RWPE1 (cell line): ENCODE results near the gene ASCL3.
"Not testable (repeated sequence)": the region's sequence is repeated elsewhere in the genome, so short reads cannot be mapped to it uniquely, and the experiment has no call there.

Experiments used
- CTCF ChIA-PET: fragments of 350-600 bp; sonication (Branson Sonifier 250); formaldehyde crosslinking; extraction: SDS; loops from one replicate; lab custom pipeline; 2021; lab: Yijun Ruan, JAX
- POLR2A ChIA-PET: fragments of 400-600 bp; formaldehyde crosslinking; extraction: SDS; loops from one replicate; lab custom pipeline; 2020; ENCODE audit warnings: antibody characterized with exemption; ENCODE audit not compliant: low non-redundant PET; lab: Yijun Ruan, JAX
- DNase-seq: peaks from one replicate; pipeline ENCODE4 v3.0.0; 2012; ENCODE audit warnings: low spot score
- H3K27ac ChIP-seq: fragments of 450-650 bp; 2 replicates; pipeline ENCODE4 v1.5.1; 2017
- TF ChIP-seq, protein P1 (sequence below): fragments of 450-650 bp; conservative IDR thresholded peaks from 2 replicates; pipeline ENCODE4 v1.5.1; 2017; ENCODE audit warnings: low read depth, mild to moderate bottlenecking

Gene ASCL3

DNA sequence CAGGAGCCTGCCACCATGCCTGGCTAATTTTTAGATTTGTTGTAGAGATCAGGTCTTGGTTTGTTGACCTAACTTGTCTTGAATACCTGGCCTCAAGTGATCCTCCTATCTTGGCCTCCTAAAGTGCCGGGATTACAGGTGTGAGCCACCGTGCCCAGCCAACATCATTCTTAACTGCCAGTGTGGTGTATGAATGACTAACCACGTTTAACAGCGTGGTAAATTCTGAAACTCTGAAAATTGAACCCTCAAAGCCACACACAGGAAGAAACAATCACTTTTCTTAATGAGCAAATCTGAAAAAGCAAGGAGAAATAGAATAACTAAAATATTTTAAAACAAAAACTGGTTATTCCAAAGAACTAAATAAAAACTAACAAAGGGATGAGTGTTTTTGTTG, 14.0 kb upstream of the ASCL3 start:
- CTCF ChIA-PET: no interaction called here
- POLR2A ChIA-PET: no interaction called here
- TF ChIP-seq, protein P1, sequence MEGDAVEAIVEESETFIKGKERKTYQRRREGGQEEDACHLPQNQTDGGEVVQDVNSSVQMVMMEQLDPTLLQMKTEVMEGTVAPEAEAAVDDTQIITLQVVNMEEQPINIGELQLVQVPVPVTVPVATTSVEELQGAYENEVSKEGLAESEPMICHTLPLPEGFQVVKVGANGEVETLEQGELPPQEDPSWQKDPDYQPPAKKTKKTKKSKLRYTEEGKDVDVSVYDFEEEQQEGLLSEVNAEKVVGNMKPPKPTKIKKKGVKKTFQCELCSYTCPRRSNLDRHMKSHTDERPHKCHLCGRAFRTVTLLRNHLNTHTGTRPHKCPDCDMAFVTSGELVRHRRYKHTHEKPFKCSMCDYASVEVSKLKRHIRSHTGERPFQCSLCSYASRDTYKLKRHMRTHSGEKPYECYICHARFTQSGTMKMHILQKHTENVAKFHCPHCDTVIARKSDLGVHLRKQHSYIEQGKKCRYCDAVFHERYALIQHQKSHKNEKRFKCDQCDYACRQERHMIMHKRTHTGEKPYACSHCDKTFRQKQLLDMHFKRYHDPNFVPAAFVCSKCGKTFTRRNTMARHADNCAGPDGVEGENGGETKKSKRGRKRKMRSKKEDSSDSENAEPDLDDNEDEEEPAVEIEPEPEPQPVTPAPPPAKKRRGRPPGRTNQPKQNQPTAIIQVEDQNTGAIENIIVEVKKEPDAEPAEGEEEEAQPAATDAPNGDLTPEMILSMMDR: no peak
- no peak for DNase-seq
- no peak overlapping the region for H3K27ac ChIP-seq

DNA sequence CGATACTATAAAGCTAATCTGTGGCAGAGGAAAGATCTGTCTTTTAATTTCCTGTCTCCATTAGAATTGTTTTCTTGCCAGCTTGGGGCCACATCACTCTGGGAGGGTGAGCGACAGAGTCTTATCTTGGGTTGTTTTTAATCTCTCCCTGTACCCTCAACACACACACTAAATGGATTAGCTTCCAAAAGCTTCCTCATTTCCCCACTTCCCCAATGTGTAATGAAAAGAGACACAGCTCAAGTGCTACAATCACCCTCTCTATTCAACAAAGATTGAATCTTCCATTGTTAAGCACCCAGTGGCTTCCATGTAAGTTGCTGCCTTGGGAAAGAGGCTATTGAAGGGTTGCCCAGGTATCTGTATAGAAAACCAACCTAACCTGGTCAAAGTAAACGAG, 6.1 kb upstream of the ASCL3 start:
- CTCF ChIA-PET: interaction anchor here (0.6 kb wide), 1 partner anchor 392 kb away, joined by 4 read pairs; no protein-coding TSS in a partner anchor

DNA sequence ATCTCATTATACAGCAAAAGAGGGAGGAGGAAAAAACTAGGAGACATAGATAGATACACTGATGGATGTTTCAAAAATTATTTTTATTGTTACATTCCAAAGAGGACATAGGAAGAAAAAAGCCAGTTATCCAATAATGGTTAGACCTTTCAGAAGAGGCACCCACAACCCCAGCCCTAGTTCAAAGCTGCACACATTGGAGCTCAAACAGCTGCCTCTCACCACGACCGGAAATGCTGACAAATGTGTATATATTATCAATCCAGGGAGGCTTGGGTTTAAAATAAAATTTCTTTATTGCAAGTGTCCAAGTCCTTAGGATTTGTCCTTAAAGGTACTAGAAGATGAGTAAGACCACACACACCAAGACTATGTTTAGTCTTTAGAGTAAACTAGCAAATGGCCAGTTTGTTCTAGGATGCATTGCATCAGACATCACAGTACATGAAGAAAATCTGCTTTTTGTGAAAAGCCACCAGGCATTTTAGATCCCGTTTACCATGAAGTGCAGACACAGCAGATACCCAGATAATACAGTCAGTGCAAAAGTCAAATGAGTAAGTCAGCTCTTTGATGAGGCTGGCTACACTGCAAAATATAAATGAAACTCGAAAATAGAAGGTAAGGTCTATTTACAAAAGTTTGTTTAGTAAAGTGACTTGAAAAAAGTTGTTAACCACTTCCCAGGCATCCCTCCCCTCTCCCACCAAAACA, 4.6 kb upstream of the ASCL3 start:
- TF ChIP-seq, protein P1: no peak
- CTCF ChIA-PET: no interaction called here
- no peak for DNase-seq
- no peak overlapping the region for H3K27ac ChIP-seq
- POLR2A ChIA-PET: no interaction called here

More for the DNA sequence above, 6.1 kb upstream of the ASCL3 start:
- no peak for DNase-seq
- no peak overlapping the region for H3K27ac ChIP-seq
- TF ChIP-seq, protein P1: no peak
- POLR2A ChIA-PET: no interaction called here

DNA sequence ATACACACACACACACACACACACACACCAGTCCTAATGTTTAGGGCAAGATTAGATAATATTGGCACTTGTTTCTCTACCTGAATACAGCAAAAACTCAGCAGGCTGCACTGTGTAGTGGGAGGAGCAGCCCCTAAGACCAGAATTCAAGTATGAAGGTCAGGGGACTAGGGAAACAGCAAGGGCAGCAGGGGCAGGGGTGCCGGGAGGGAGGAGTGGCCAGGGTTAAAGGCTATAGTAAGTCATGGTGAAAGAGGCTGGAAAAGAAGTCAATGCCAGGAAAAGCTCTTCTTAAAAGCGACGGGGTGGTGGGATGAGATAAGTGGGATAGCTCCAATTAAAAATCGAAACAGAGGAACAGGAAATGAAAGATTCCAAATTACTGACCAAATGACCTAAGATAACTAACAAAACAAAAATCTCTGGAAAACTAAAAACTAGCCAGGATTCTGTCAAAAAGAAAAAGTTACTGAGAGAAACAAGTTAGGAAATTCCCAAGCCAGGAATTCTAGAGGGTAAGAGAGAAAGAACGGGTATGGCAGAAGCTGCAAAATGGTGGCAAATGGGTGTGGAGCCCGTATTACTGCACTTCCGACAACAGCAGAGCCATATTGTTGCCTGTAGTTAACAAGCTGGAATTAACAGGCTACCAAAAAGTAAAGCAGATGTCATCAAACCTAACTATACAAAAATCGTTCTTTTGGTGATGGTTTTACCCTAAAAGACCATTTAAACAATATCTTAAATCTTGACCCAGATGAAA, 1.3 kb downstream of the ASCL3 start:
- ChIA-PET POLR2A (no interaction called here), CTCF (no interaction called here)
- H3K27ac ChIP-seq: no peak overlapping the region
- DNase-seq: no peak
- TF ChIP-seq, protein P1: no peak

DNA sequence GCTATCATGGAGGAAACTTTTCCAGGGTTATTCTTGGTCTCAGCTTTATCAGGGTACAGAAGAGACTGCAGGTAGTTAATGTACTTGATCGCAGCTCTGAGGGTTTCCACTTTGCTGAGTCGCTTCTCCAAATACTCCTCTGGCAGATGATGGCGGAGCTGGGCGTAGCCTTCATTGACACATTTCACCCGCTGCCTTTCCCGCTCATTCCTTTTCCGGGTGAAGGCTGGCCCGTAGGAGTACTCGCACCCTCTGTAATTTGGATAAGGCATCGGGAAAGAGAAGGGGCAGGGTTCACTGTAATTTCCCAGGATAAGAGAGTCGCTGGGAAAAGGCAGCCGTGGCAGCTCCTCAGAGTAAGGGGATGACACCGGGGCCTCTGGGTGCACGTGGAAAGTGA, 5.2 kb downstream of the ASCL3 start:
- DNase-seq: no peak
- no peak overlapping the region for H3K27ac ChIP-seq
- ChIA-PET POLR2A (no interaction called here), CTCF (interaction anchor here (0.6 to 0.7 kb wide), 2 partner anchors 29 to 371 kb away, joined by 3 read pairs; no protein-coding TSS in a partner anchor)
- TF ChIP-seq, protein P1: no peak

DNA sequence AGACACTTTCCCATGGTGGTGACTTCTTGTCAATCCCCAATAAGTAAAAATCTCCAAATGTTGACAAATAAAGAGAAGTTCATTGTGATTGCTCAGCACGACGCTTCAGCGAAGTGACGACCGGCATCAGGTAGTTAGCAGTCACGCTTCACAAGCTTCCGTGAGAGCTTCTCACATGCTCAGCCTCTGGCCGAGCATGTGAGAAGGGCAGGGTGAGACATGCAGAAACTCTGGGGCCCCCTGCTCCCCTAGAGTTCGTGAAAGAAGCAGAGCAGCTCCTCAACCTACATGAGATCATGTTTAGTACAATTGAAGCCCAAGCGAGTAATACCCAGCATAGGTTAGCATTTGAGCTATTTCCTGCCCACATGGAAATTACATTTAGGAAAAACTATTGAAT, 5.7 kb downstream of the ASCL3 start:
- H3K27ac ChIP-seq: no peak overlapping the region
- POLR2A ChIA-PET: no interaction called here
- CTCF ChIA-PET: interaction anchor here (0.6 to 0.7 kb wide), 2 partner anchors 28 to 370 kb away, joined by 3 read pairs; no protein-coding TSS in a partner anchor
- TF ChIP-seq, protein P1: no peak
- DNase-seq: no peak

DNA sequence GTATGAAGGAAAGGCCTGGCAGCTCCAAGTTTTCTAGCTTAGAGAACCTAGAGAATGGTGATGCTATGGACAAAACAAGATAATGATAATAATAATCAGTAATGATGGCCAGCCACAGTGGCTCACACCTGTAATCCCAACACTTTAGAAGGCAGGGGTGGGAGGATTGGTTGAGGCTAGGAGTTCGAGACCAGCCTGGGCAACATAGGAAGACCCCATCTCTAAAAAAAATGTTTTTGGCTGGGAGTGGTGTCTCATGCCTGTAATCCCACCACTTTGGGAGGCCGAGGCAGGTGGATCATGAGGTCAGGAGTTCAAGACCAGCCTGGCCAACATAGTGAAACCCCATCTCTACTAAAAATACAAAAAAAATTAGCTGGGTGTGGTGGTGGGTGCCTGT, 7.0 kb downstream of the ASCL3 start:
- CTCF ChIA-PET, H3K27ac ChIP-seq, DNase-seq: not testable (repeated sequence)
- POLR2A ChIA-PET: interaction anchor here (0.5 kb wide), 1 partner anchor 23 kb away, joined by 4 read pairs; no protein-coding TSS in a partner anchor
